HG03095 (cell line): ENCODE data around the gene MITF.

Experiments used
- ATAC-seq: cut with Tn5 transposase; IDR thresholded peaks from one replicate; pipeline ENCODE4 v1.9.1; 2021; ENCODE audit warnings: moderate library complexity; ENCODE audit not compliant: unreplicated experiment

Gene MITF

GRCh38 chr3:70000028-70000410 lies 260.8 kb downstream of the MITF start:
- ATAC-seq = no peak

GRCh38 chr3:70000563-70001081 lies 261.4 kb downstream of the MITF start:
- ATAC-seq = no peak

- no peak for ATAC-seq
Observed at GRCh38 chr3:70003119-70003518, 263.9 kb downstream of the MITF start.

- ATAC-seq = no peak
Observed at GRCh38 chr3:70006089-70006488, 266.8 kb downstream of the MITF start.

- ATAC-seq = no peak
Observed at GRCh38 chr3:70010346-70010745, 271.1 kb downstream of the MITF start.

GRCh38 chr3:70011582-70011981 lies 272.3 kb downstream of the MITF start:
- ATAC-seq = no peak
